ENCODE results near the gene CBLN4. TPM values are rescaled to one million over a fixed set of nuclear protein-coding genes. Genes with fewer than 3 reads are reported as not detected.

CBLN4 gene
- total and polyA plus RNA-seq, 2 experiments from 2014 or later = not detected

GRCh38 chr20:56004007-56004406 is 1.3 kb downstream of the CBLN4 start:
- H3K79me2 ChIP-seq (ENCODE audit: insufficient read depth) = no peaks in the 10 kb centered on the region
- peak; percentile 1 for DNase-seq
- in situ Hi-C loops (cut with MboI) = no loop called here
- no peaks in the 10 kb centered on the region for H3K9me3 ChIP-seq (ENCODE audit: low read depth)
- no peak overlapping the region for H3K4me2 ChIP-seq (ENCODE audit: unreplicated experiment)
- peaks cover 4% of the 10 kb centered on the region for H3K27me3 ChIP-seq (replicated peaks; ENCODE audit: insufficient read depth)
- H3F3A ChIP-seq (ENCODE audit: insufficient read depth) = no peaks in the 10 kb centered on the region
- H2AFZ ChIP-seq = no peak overlapping the region
- no peaks in the 10 kb centered on the region for H4K20me1 ChIP-seq (ENCODE audit: insufficient read depth)
- no peak overlapping the region for H3K9ac ChIP-seq
- no peak overlapping the region for H3K4me3 ChIP-seq
- no peaks in the 10 kb centered on the region for H3K36me3 ChIP-seq (ENCODE audit: low read depth)
- 4 to 6% methylated on average over 28 to 40 of the region's 41 CpGs for WGBS, 2 experiments (ENCODE audit: low coverage in 1 of 2, low lambda C conversion rate in 2 of 2, missing lambda C conversion rate in 2 of 2)
- no peaks in the 10 kb centered on the region for H3K4me1 ChIP-seq (ENCODE audit: insufficient read depth)
- TF ChIP-seq EZH2phosphoT487 (IDR thresholded peaks at IDR 0.05; ENCODE audit: insufficient read depth, low read depth) (no peak), EZH2 (IDR thresholded peaks at IDR 0.05; ENCODE audit: insufficient read depth, poor library complexity, severe bottlenecking) (no peak)
- H3K27ac ChIP-seq = no peak overlapping the region
- H3K9me2 ChIP-seq (ENCODE audit: insufficient read depth) = no peaks in the 10 kb centered on the region

- Histone ChIP-seq H3K79me2 (ENCODE audit: insufficient read depth) (no peaks in the 10 kb centered on the region), H3K4me1 (ENCODE audit: insufficient read depth) (no peaks in the 10 kb centered on the region), H3K9me3 (ENCODE audit: low read depth) (no peaks in the 10 kb centered on the region), H3K4me3 (no peak overlapping the region), H3K9me2 (ENCODE audit: insufficient read depth) (no peaks in the 10 kb centered on the region), H3K27ac (no peak overlapping the region), H3K27me3 (replicated peaks; ENCODE audit: insufficient read depth) (peaks cover 4% of the 10 kb centered on the region), H3K36me3 (ENCODE audit: low read depth) (no peaks in the 10 kb centered on the region), H2AFZ (no peak overlapping the region), H3K9ac (no peak overlapping the region), H3K4me2 (ENCODE audit: unreplicated experiment) (no peak overlapping the region), H3F3A (ENCODE audit: insufficient read depth) (no peaks in the 10 kb centered on the region), H4K20me1 (ENCODE audit: insufficient read depth) (no peaks in the 10 kb centered on the region)
- in situ Hi-C loops (cut with MboI) = no loop called here
- 3% methylated on average over 38 of the region's 38 CpGs for WGBS, 2 experiments (ENCODE audit: low coverage in 1 of 2, low lambda C conversion rate in 2 of 2, missing lambda C conversion rate in 2 of 2)
- TF ChIP-seq EZH2 (IDR thresholded peaks at IDR 0.05; ENCODE audit: insufficient read depth, poor library complexity, severe bottlenecking) = no peak
- TF ChIP-seq EZH2phosphoT487 (IDR thresholded peaks at IDR 0.05; ENCODE audit: insufficient read depth, low read depth) = no peak
- DNase-seq = no peak
These were observed 2.2 kb downstream of the CBLN4 start for GRCh38 chr20:56002908-56003800.

GRCh38 chr20:56001890-56002289 is 3.4 kb downstream of the CBLN4 start:
- no peak for DNase-seq
- Histone ChIP-seq H3K27me3 (replicated peaks; ENCODE audit: insufficient read depth) (peaks cover 4% of the 10 kb centered on the region), H3K9ac (no peak overlapping the region), H3K4me3 (no peak overlapping the region), H3F3A (ENCODE audit: insufficient read depth) (no peaks in the 10 kb centered on the region), H2AFZ (no peak overlapping the region), H3K27ac (no peak overlapping the region), H3K79me2 (ENCODE audit: insufficient read depth) (no peaks in the 10 kb centered on the region), H3K4me1 (ENCODE audit: insufficient read depth) (no peaks in the 10 kb centered on the region), H4K20me1 (ENCODE audit: insufficient read depth) (no peaks in the 10 kb centered on the region), H3K36me3 (ENCODE audit: low read depth) (no peaks in the 10 kb centered on the region), H3K9me3 (ENCODE audit: low read depth) (peaks cover 8% of the 10 kb centered on the region), H3K4me2 (ENCODE audit: unreplicated experiment) (no peak overlapping the region), H3K9me2 (ENCODE audit: insufficient read depth) (no peaks in the 10 kb centered on the region)
- TF ChIP-seq EZH2 (IDR thresholded peaks at IDR 0.05; ENCODE audit: insufficient read depth, poor library complexity, severe bottlenecking) (no peak), EZH2phosphoT487 (IDR thresholded peaks at IDR 0.05; ENCODE audit: insufficient read depth, low read depth) (no peak)
- WGBS, 2 experiments (ENCODE audit: low coverage in 1 of 2, low lambda C conversion rate in 2 of 2, missing lambda C conversion rate in 2 of 2) = 2 to 4% methylated on average over 3 of the region's 3 CpGs
- in situ Hi-C loops (cut with MboI) = no loop called here

GRCh38 chr20:56001106-56001785 is 4.1 kb downstream of the CBLN4 start:
- Histone ChIP-seq H3K9me2 (ENCODE audit: insufficient read depth) (no peaks in the 10 kb centered on the region), H2AFZ (no peak overlapping the region), H3K9ac (no peak overlapping the region), H3K36me3 (ENCODE audit: low read depth) (no peaks in the 10 kb centered on the region), H3K27ac (no peak overlapping the region), H3K27me3 (replicated peaks; ENCODE audit: insufficient read depth) (peaks cover 4% of the 10 kb centered on the region), H3K4me1 (ENCODE audit: insufficient read depth) (no peaks in the 10 kb centered on the region), H3K4me3 (no peak overlapping the region), H3F3A (ENCODE audit: insufficient read depth) (no peaks in the 10 kb centered on the region), H3K79me2 (ENCODE audit: insufficient read depth) (no peaks in the 10 kb centered on the region), H3K9me3 (ENCODE audit: low read depth) (peaks cover 8% of the 10 kb centered on the region), H3K4me2 (ENCODE audit: unreplicated experiment) (no peak overlapping the region), H4K20me1 (ENCODE audit: insufficient read depth) (no peaks in the 10 kb centered on the region)
- in situ Hi-C loops (cut with MboI) = no loop called here
- DNase-seq = no peak
- 22% methylated on average over 5 of the region's 5 CpGs for WGBS, 2 experiments (ENCODE audit: low coverage in 1 of 2, low lambda C conversion rate in 2 of 2, missing lambda C conversion rate in 2 of 2)
- TF ChIP-seq EZH2 (IDR thresholded peaks at IDR 0.05; ENCODE audit: insufficient read depth, poor library complexity, severe bottlenecking) = no peak
- no peak for TF ChIP-seq EZH2phosphoT487 (IDR thresholded peaks at IDR 0.05; ENCODE audit: insufficient read depth, low read depth)

Data from GM23248 (cell line).